H9 (cell line): ENCODE results near the gene VWC2L. TPM values are rescaled to one million over a fixed set of nuclear protein-coding genes. Genes with fewer than 3 reads are reported as not detected.

Experiments
- DNase-seq: peaks from one replicate; pipeline ENCODE4 v3.0.0-alpha.2; 2017
- H2AFZ ChIP-seq: one replicate; pipeline ENCODE4 v1.6.1; 2013; ENCODE audit warnings: mild to moderate bottlenecking, low read length, control low read depth, moderate library complexity
- H2AK5ac ChIP-seq: 2 replicates; pipeline ENCODE4 v1.6.1; 2013; ENCODE audit warnings: low read length, control low read depth, mixed read lengths; ENCODE audit not compliant: insufficient read length
- H2BK120ac ChIP-seq: one replicate; pipeline ENCODE4 v1.6.1; 2013; ENCODE audit warnings: low read depth, mild to moderate bottlenecking, low read length, control low read depth, inconsistent platforms; ENCODE audit not compliant: poor library complexity, severe bottlenecking
- H2BK12ac ChIP-seq: 2 replicates; pipeline ENCODE4 v1.6.1; 2013; ENCODE audit warnings: low read length, control low read depth, mixed read lengths, low read depth; ENCODE audit not compliant: insufficient read length
- H2BK15ac ChIP-seq: 2 replicates; pipeline ENCODE4 v1.6.1; 2013; ENCODE audit warnings: low read depth, low read length, control low read depth
- H2BK20ac ChIP-seq: one replicate; pipeline ENCODE4 v1.6.1; 2013; ENCODE audit warnings: low read depth, mild to moderate bottlenecking, low read length, control low read depth, inconsistent platforms; ENCODE audit not compliant: poor library complexity, severe bottlenecking
- H2BK5ac ChIP-seq: 2 replicates; pipeline ENCODE4 v1.6.1; 2013; ENCODE audit warnings: low read length, control low read depth, mixed read lengths; ENCODE audit not compliant: insufficient read length
- H3K14ac ChIP-seq: 2 replicates; pipeline ENCODE4 v1.6.1; 2013; ENCODE audit warnings: low read length, control low read depth; ENCODE audit not compliant: insufficient read depth
- H3K18ac ChIP-seq: 2 replicates; pipeline ENCODE4 v1.6.1; 2013; ENCODE audit warnings: low read depth, mild to moderate bottlenecking, mixed read lengths, low read length, control low read depth; ENCODE audit not compliant: insufficient read length
- H3K23ac ChIP-seq: 2 replicates; pipeline ENCODE4 v1.6.1; 2013; ENCODE audit warnings: low read length, control low read depth, mixed read lengths, low read depth; ENCODE audit not compliant: insufficient read length
- H3K23me2 ChIP-seq: 2 replicates; pipeline ENCODE4 v1.6.1; 2013; ENCODE audit warnings: low read depth, mild to moderate bottlenecking, mixed read lengths, low read length, control low read depth; ENCODE audit not compliant: insufficient read length, poor library complexity, severe bottlenecking
- H3K27ac ChIP-seq: 2 replicates; pipeline ENCODE4 v1.5.1; 2013; ENCODE audit warnings: low read length, control low read depth, mixed read lengths, low read depth; ENCODE audit not compliant: insufficient read length
- H3K27me3 ChIP-seq: 2 replicates; pipeline ENCODE4 v1.6.1; 2013; ENCODE audit warnings: low read length, control low read depth, inconsistent platforms; ENCODE audit not compliant: insufficient read depth
- H3K4ac ChIP-seq: 2 replicates; pipeline ENCODE4 v1.6.1; 2013; ENCODE audit warnings: low read depth, mild to moderate bottlenecking, control low read depth, inconsistent platforms, low read length, moderate library complexity
- H3K4me1 ChIP-seq: 2 replicates; pipeline ENCODE4 v1.6.1; 2013; ENCODE audit warnings: low read length, control low read depth, inconsistent platforms; ENCODE audit not compliant: insufficient read depth
- H3K4me2 ChIP-seq: 2 replicates; pipeline ENCODE4 v1.6.1; 2013; ENCODE audit warnings: low read length, control low read depth, mixed read lengths; ENCODE audit not compliant: insufficient read length, insufficient read depth
- H3K56ac ChIP-seq: 2 replicates; pipeline ENCODE4 v1.6.1; 2013; ENCODE audit warnings: low read depth, mild to moderate bottlenecking, mixed read lengths, low read length, control low read depth; ENCODE audit not compliant: insufficient read length
- H3K79me1 ChIP-seq: 2 replicates; pipeline ENCODE4 v1.6.1; 2013; ENCODE audit warnings: low read depth, mild to moderate bottlenecking, moderate library complexity, low read length, control low read depth, inconsistent platforms; ENCODE audit not compliant: insufficient read depth, poor library complexity, severe bottlenecking
- H3K79me2 ChIP-seq: 2 replicates; pipeline ENCODE4 v1.6.1; 2013; ENCODE audit warnings: low read length, control low read depth, inconsistent platforms; ENCODE audit not compliant: insufficient read depth
- H3K9ac ChIP-seq: 2 replicates; pipeline ENCODE4 v1.6.1; 2013; ENCODE audit warnings: low read length, control low read depth, mixed read lengths; ENCODE audit not compliant: insufficient read length; ENCODE audit errors: extremely low read depth
- H3K9me3 ChIP-seq: one replicate; pipeline ENCODE4 v1.6.1; 2013; ENCODE audit warnings: low read depth, low read length, inconsistent platforms; ENCODE audit not compliant: control insufficient read depth
- H3T11ph ChIP-seq: one replicate; pipeline ENCODE4 v1.6.1; 2013; ENCODE audit warnings: mild to moderate bottlenecking, low read length, control low read depth, inconsistent platforms
- H4K20me1 ChIP-seq: one replicate; pipeline ENCODE4 v1.6.1; 2013; ENCODE audit not compliant: control insufficient read depth, insufficient read length, insufficient read depth
- H4K5ac ChIP-seq: 2 replicates; pipeline ENCODE4 v1.6.1; 2013; ENCODE audit warnings: low read depth, mild to moderate bottlenecking, mixed read lengths, low read length, control low read depth; ENCODE audit not compliant: insufficient read length
- H4K8ac ChIP-seq: replicated peaks from 2 replicates; pipeline ENCODE4 v1.6.1; 2013; ENCODE audit warnings: low read length, control low read depth, mixed read lengths, low read depth; ENCODE audit not compliant: insufficient read length
- H4K91ac ChIP-seq: 2 replicates; pipeline ENCODE4 v1.6.1; 2013; ENCODE audit warnings: low read depth, mild to moderate bottlenecking, moderate library complexity, mixed read lengths, low read length, control low read depth; ENCODE audit not compliant: insufficient read length
- H3K27ac Mint-ChIP-seq, 3 experiments: 2 replicates in 2 of 3; 3 replicates in 1 of 3; pipeline ENCODE4 v1.8.0; 2020 to 2021; ENCODE audit warnings: mixed read lengths in 3 of 3, mild to moderate bottlenecking in 1 of 3, moderate library complexity in 1 of 3
- H3K27me3 Mint-ChIP-seq: 2 replicates; pipeline ENCODE4 v1.8.0; 2021; ENCODE audit warnings: low read depth, mild to moderate bottlenecking, moderate library complexity, mixed read lengths
- H3K36me3 Mint-ChIP-seq, 3 experiments: 2 replicates in 2 of 3; 3 replicates in 1 of 3; pipeline ENCODE4 v1.8.0; 2020 to 2021; ENCODE audit warnings: low read depth in 3 of 3, mixed read lengths in 3 of 3; ENCODE audit not compliant: insufficient read depth in 1 of 3
- H3K4me1 Mint-ChIP-seq, 2 experiments: 2 replicates each; pipeline ENCODE4 v1.8.0; 2020; ENCODE audit warnings: mixed read lengths in 2 of 2
- H3K4me3 Mint-ChIP-seq, 2 experiments: 2 replicates in 1 of 2; 3 replicates in 1 of 2; pipeline ENCODE4 v1.8.0; 2020 to 2021; ENCODE audit warnings: mild to moderate bottlenecking in 2 of 2, mixed read lengths in 2 of 2, moderate library complexity in 1 of 2
- H3K9me3 Mint-ChIP-seq, 2 experiments: 2 replicates in 1 of 2; 3 replicates in 1 of 2; pipeline ENCODE4 v1.8.0; 2020; ENCODE audit warnings: mild to moderate bottlenecking in 2 of 2, mixed read lengths in 2 of 2, moderate library complexity in 1 of 2
- WGBS: extraction: QIAGEN DNeasy Blood & Tissue Kit; methylation state at CpG from one replicate; pipeline ENCODE4 v1.1.7; 2013; ENCODE audit warnings: missing lambda C conversion rate, low lambda C conversion rate, mixed read lengths; ENCODE audit not compliant: insufficient read length; ENCODE audit errors: extremely low coverage; 5-methylcytosine and 5-hydroxymethylcytosine counted together
- total RNA-seq: library from RNA; stranded (reverse); gene quantifications from 2 replicates; pipeline ENCODE4 v1.2.1, GENCODE V29; 2021
- TF ChIP-seq, protein P1 (sequence below): fragments of 200-600 bp; sonication (generic); conservative IDR thresholded peaks from 3 replicates; pipeline ENCODE4 v1.8.0; 2021; ENCODE audit warnings: antibody characterized with exemption, mild to moderate bottlenecking

Gene VWC2L
- total RNA-seq, 1 experiment from 2014 or later: not detected

DNA sequence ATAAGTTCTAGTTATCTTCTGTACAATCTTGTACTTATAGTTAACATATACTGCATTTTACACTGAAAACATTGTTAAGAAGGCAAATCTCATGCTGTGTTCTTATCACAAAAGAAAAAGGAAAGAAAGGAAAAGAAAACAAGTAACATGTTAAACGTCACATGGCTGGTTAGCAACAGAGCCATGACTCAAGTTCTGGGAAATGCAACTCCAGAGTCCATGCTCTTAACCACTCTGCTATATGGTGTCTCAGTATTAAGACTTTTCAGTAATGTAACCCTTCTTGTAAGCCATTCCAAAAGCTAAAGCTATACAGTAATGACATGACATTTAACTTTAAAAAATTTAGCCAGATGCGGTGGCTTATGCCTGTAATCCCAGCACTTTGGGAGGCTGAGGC lies 217.2 kb downstream of the VWC2L start:
- no peak for DNase-seq
- no peaks in the 10 kb centered on the region; the same call in 1 of the 2 replicates for H3K27me3 Mint-ChIP-seq
- H3K4me1 ChIP-seq: no peaks in the 10 kb centered on the region

More for the DNA sequence above, 217.2 kb downstream of the VWC2L start:
- no peak overlapping the region for H4K5ac ChIP-seq
- no peaks in the 10 kb centered on the region for H3K79me1 ChIP-seq
- no peak overlapping the region for H2BK5ac ChIP-seq
- H3K4me2 ChIP-seq: no peak overlapping the region
- no peak overlapping the region for H4K8ac ChIP-seq
- H3K4me3 Mint-ChIP-seq: no peak overlapping the region
- H3K79me2 ChIP-seq: no peaks in the 10 kb centered on the region
- H3K56ac ChIP-seq: no peak overlapping the region
- H2AK5ac ChIP-seq: no peak overlapping the region
- no peak overlapping the region for H3K27ac ChIP-seq
- no peak overlapping the region for H4K91ac ChIP-seq
- TF ChIP-seq, protein P1, sequence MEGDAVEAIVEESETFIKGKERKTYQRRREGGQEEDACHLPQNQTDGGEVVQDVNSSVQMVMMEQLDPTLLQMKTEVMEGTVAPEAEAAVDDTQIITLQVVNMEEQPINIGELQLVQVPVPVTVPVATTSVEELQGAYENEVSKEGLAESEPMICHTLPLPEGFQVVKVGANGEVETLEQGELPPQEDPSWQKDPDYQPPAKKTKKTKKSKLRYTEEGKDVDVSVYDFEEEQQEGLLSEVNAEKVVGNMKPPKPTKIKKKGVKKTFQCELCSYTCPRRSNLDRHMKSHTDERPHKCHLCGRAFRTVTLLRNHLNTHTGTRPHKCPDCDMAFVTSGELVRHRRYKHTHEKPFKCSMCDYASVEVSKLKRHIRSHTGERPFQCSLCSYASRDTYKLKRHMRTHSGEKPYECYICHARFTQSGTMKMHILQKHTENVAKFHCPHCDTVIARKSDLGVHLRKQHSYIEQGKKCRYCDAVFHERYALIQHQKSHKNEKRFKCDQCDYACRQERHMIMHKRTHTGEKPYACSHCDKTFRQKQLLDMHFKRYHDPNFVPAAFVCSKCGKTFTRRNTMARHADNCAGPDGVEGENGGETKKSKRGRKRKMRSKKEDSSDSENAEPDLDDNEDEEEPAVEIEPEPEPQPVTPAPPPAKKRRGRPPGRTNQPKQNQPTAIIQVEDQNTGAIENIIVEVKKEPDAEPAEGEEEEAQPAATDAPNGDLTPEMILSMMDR: no peak
- H3K27ac Mint-ChIP-seq: no peak overlapping the region
- H2BK15ac ChIP-seq: no peak overlapping the region
- no peaks in the 10 kb centered on the region for H3K4me1 Mint-ChIP-seq
- no peak overlapping the region for H2BK20ac ChIP-seq
- H3K14ac ChIP-seq: no peak overlapping the region
- H3K23me2 ChIP-seq: no peaks in the 10 kb centered on the region
- no peak overlapping the region for H3K4ac ChIP-seq
- no peak overlapping the region for H3K23ac ChIP-seq
- H2BK120ac ChIP-seq: no peak overlapping the region
- no peaks in the 10 kb centered on the region for H3K36me3 Mint-ChIP-seq
- no peaks in the 10 kb centered on the region for H3K9me3 Mint-ChIP-seq
- H3K9me3 ChIP-seq: no peaks in the 10 kb centered on the region
- no peak overlapping the region for H3K18ac ChIP-seq
- no peak overlapping the region for H2BK12ac ChIP-seq
- H3K9ac ChIP-seq: no peak overlapping the region
- H3T11ph ChIP-seq: no peak overlapping the region
- no CpG with 5 or more reads among the region's 2 CpGs for WGBS
- H4K20me1 ChIP-seq: no peaks in the 10 kb centered on the region
- no peak overlapping the region for H2AFZ ChIP-seq
- H3K27me3 ChIP-seq: no peaks in the 10 kb centered on the region
